IMR-90 (cell line): ENCODE results near the gene COQ4. TPM values are rescaled to one million over a fixed set of nuclear protein-coding genes. Genes with fewer than 3 reads are reported as not detected.

Experiments used
- ATAC-seq: fragments of 200-7000 bp; cut with Tn5 transposase; 2 replicates; pipeline ENCODE4 v1.9.1; 2020; ENCODE audit warnings: low read depth, mild to moderate bottlenecking, moderate library complexity
- BruUV-seq: library from RNA; stranded (reverse); fragments of 400-500 nt; replicated peaks from 2 replicates; lab custom pipeline; 2021; lab: Mats Ljungman, UMichigan
- CTCF ChIA-PET: fragments of 300-600 bp; formaldehyde crosslinking; extraction: SDS; loops from one replicate; lab custom pipeline; 2021; ENCODE audit warnings: antibody characterized with exemption; lab: Yijun Ruan, JAX
- POLR2A ChIA-PET: fragments of 300-600 bp; sonication (Branson Sonifier 250); formaldehyde crosslinking; loops from one replicate; lab custom pipeline; 2022; ENCODE audit warnings: antibody characterized with exemption; ENCODE audit not compliant: unreplicated experiment; lab: Charles Lee
- DNase-seq: peaks from one replicate; pipeline ENCODE4 v3.0.0; 2013
- H2AFZ ChIP-seq: replicated peaks from 2 replicates; pipeline ENCODE3; 2013; ENCODE audit warnings: low read length, mild to moderate bottlenecking; ENCODE audit not compliant: poor library complexity
- H2AK5ac ChIP-seq: 2 replicates; pipeline ENCODE4 v1.6.1; 2013; ENCODE audit warnings: low read depth, low read length, inconsistent platforms
- H2AK9ac ChIP-seq: replicated peaks from 2 replicates; pipeline ENCODE3; 2013; ENCODE audit warnings: mild to moderate bottlenecking, low read depth, low read length, moderate library complexity; ENCODE audit not compliant: poor library complexity
- H2BK120ac ChIP-seq: 2 replicates; pipeline ENCODE4 v1.6.1; 2013; ENCODE audit warnings: low read depth, low read length, inconsistent platforms
- H2BK15ac ChIP-seq: 3 replicates; pipeline ENCODE4 v1.6.1; 2013; ENCODE audit warnings: low read depth, low read length, inconsistent platforms
- H2BK20ac ChIP-seq: 2 replicates; pipeline ENCODE4 v1.6.1; 2013; ENCODE audit warnings: low read depth, mild to moderate bottlenecking, inconsistent platforms, low read length, moderate library complexity
- H2BK5ac ChIP-seq: 2 replicates; pipeline ENCODE4 v1.6.1; 2013; ENCODE audit warnings: mild to moderate bottlenecking, low read depth, low read length, inconsistent platforms; ENCODE audit not compliant: poor library complexity, severe bottlenecking
- H3K14ac ChIP-seq: replicated peaks from 2 replicates; pipeline ENCODE4 v1.6.1; 2013; ENCODE audit warnings: low read depth, low read length, inconsistent platforms
- H3K18ac ChIP-seq: 2 replicates; pipeline ENCODE4 v1.6.1; 2013; ENCODE audit warnings: low read depth, low read length, control low read depth
- H3K23ac ChIP-seq: 2 replicates; pipeline ENCODE4 v1.6.1; 2013; ENCODE audit warnings: low read depth, low read length, inconsistent platforms
- H3K27ac ChIP-seq: 2 replicates; pipeline ENCODE4 v1.5.1; 2013; ENCODE audit warnings: mild to moderate bottlenecking, control low read depth, low read length; ENCODE audit not compliant: insufficient read depth
- H3K27me3 ChIP-seq: 2 replicates; pipeline ENCODE4 v1.6.1; 2013; ENCODE audit warnings: low read length; ENCODE audit not compliant: control insufficient read depth, insufficient read depth
- H3K36me3 ChIP-seq: 2 replicates; pipeline ENCODE4 v1.6.1; 2013; ENCODE audit warnings: low read length, mixed read lengths; ENCODE audit not compliant: control insufficient read depth, insufficient read depth
- H3K4ac ChIP-seq: 2 replicates; pipeline ENCODE4 v1.6.1; 2013; ENCODE audit warnings: low read depth, low read length, inconsistent platforms
- H3K4me1 ChIP-seq: 2 replicates; pipeline ENCODE4 v1.6.1; 2013; ENCODE audit warnings: low read length, mixed read lengths; ENCODE audit not compliant: control insufficient read depth, insufficient read depth
- H3K4me2 ChIP-seq: 2 replicates; pipeline ENCODE4 v1.6.1; 2013; ENCODE audit warnings: low read depth, mild to moderate bottlenecking, control low read depth, low read length, moderate library complexity
- H3K4me3 ChIP-seq: 2 replicates; pipeline ENCODE4 v1.5.1; 2013; ENCODE audit warnings: low read depth, mild to moderate bottlenecking, control low read depth, low read length, moderate library complexity; ENCODE audit not compliant: insufficient read depth
- H3K56ac ChIP-seq: 2 replicates; pipeline ENCODE4 v1.6.1; 2013; ENCODE audit warnings: low read length, inconsistent platforms; ENCODE audit not compliant: insufficient read depth; ENCODE audit errors: extremely low read depth
- H3K79me1 ChIP-seq, 2 experiments: 2 replicates each; pipeline ENCODE4 v1.6.1; 2013; ENCODE audit warnings: low read length in 2 of 2, inconsistent platforms in 1 of 2, low read depth in 1 of 2
- H3K9ac ChIP-seq: 2 replicates; pipeline ENCODE4 v1.6.1; 2013; ENCODE audit warnings: low read depth, low read length, control low read depth
- H3K9me1 ChIP-seq: 2 replicates; pipeline ENCODE4 v1.6.1; 2013; ENCODE audit warnings: low read length, inconsistent platforms; ENCODE audit not compliant: insufficient read depth
- H3K9me3 ChIP-seq: 2 replicates; pipeline ENCODE4 v1.6.1; 2013; ENCODE audit warnings: low read length; ENCODE audit not compliant: control insufficient read depth, insufficient read depth
- H4K20me1 ChIP-seq: 2 replicates; pipeline ENCODE4 v1.6.1; 2013; ENCODE audit warnings: low read length, inconsistent platforms; ENCODE audit not compliant: insufficient read depth
- H4K5ac ChIP-seq: 2 replicates; pipeline ENCODE4 v1.6.1; 2013; ENCODE audit warnings: mild to moderate bottlenecking, low read depth, low read length, control low read depth
- H4K8ac ChIP-seq, 2 experiments: 2 replicates each; pipeline ENCODE4 v1.6.1; 2013; ENCODE audit warnings: low read depth in 2 of 2, low read length in 2 of 2, control low read depth in 1 of 2, inconsistent platforms in 1 of 2
- H4K91ac ChIP-seq: 2 replicates; pipeline ENCODE4 v1.6.1; 2013; ENCODE audit warnings: low read depth, low read length, inconsistent platforms; ENCODE audit not compliant: insufficient read depth
- BHLHE40 ChIP-seq: fragments of 150-350 bp; IDR thresholded peaks from 2 replicates; pipeline ENCODE4 v1.6.1; 2016; ENCODE audit warnings: mild to moderate bottlenecking, low read depth, low read length
- CEBPB ChIP-seq: IDR thresholded peaks from 2 replicates; pipeline ENCODE4 v1.6.1; 2012; ENCODE audit warnings: low read depth, low read length, improper control_type of control experiment
- CHD1 ChIP-seq: IDR thresholded peaks from 2 replicates; pipeline ENCODE4 v1.6.1; 2012; ENCODE audit warnings: low read depth, low read length, improper control_type of control experiment
- CTCF ChIP-seq: conservative IDR thresholded peaks from 2 replicates; pipeline ENCODE4 v1.5.1; 2012; ENCODE audit warnings: mild to moderate bottlenecking, low read depth, low read length, improper control_type of control experiment
- ELK1 ChIP-seq: fragments of 150-350 bp; IDR thresholded peaks from 2 replicates; pipeline ENCODE4 v1.6.1; 2016; ENCODE audit warnings: low read depth, mild to moderate bottlenecking, low read length, moderate library complexity, borderline replicate concordance
- FOS ChIP-seq: fragments of 150-350 bp; IDR thresholded peaks from 2 replicates; pipeline ENCODE4 v1.6.1; 2016; ENCODE audit warnings: low read depth, low read length
- MAFK ChIP-seq: IDR thresholded peaks from 2 replicates; pipeline ENCODE4 v1.6.1; 2012; ENCODE audit warnings: low read depth, low read length, improper control_type of control experiment
- MXI1 ChIP-seq: IDR thresholded peaks from 2 replicates; pipeline ENCODE4 v1.6.1; 2012; ENCODE audit warnings: low read depth, mild to moderate bottlenecking, low read length, moderate library complexity, borderline replicate concordance
- NFE2L2 ChIP-seq: fragments of 150-350 bp; IDR thresholded peaks from 2 replicates; pipeline ENCODE4 v1.6.1; 2016; ENCODE audit warnings: low read depth, mild to moderate bottlenecking, low read length
- POLR2A ChIP-seq: IDR thresholded peaks from 2 replicates; pipeline ENCODE4 v1.6.1; 2012; ENCODE audit warnings: mild to moderate bottlenecking, low read depth, low read length
- RAD21 ChIP-seq: IDR thresholded peaks from 2 replicates; pipeline ENCODE4 v1.6.1; 2012; ENCODE audit warnings: low read length, improper control_type of control experiment
- RFX5 ChIP-seq: IDR thresholded peaks from 2 replicates; pipeline ENCODE4 v1.8.0; 2012; ENCODE audit warnings: low read depth, mild to moderate bottlenecking, low read length, moderate library complexity
- SMC3 ChIP-seq: fragments of 150-350 bp; IDR thresholded peaks from 2 replicates; pipeline ENCODE4 v1.6.1; 2016; ENCODE audit warnings: low read depth, mild to moderate bottlenecking, antibody characterized with exemption, low read length, moderate library complexity
- USF2 ChIP-seq: fragments of 150-350 bp; IDR thresholded peaks from 2 replicates; pipeline ENCODE4 v1.6.1; 2017; ENCODE audit warnings: mild to moderate bottlenecking, antibody characterized with exemption, low read length, low read depth
- WGBS, 2 experiments: methylation state at CpG; one replicate each; pipeline versions ENCODE4 v1.1.5 to v1.1.7; 2013; ENCODE audit warnings: missing lambda C conversion rate in 2 of 2; ENCODE audit not compliant: insufficient read length in 1 of 2; ENCODE audit errors: extremely low coverage in 2 of 2; 5-methylcytosine and 5-hydroxymethylcytosine counted together
- dilution Hi-C: fragments of 300-500 bp; cut with HindIII; formaldehyde crosslinking; loops from one replicate; pipeline ENCODE4 v1.14.3; 2018; ENCODE audit warnings: low sequenced_read_pairs; ENCODE audit not compliant: unreplicated experiment
- in situ Hi-C: fragments of 300-500 bp; cut with MboI; formaldehyde crosslinking; loops from 3 replicates; pipeline ENCODE4 v1.14.3; 2019; ENCODE audit warnings: low sequenced_read_pairs, inconsistent platforms, mixed read lengths
- intact Hi-C: fragments of 100-400 bp; cut with micrococcal nuclease; formaldehyde crosslinking; loops from 2 replicates; pipeline ENCODE4 v1.10.0; 2022
- polyA plus RNA-seq, 3 experiments: library from polyadenylated mRNA; depleted of rRNA; stranded (reverse); fragments of >200 nt; gene quantifications; 2 replicates each; pipeline ENCODE4 v1.2.3, GENCODE V29; 2012; ENCODE audit warnings: low replicate concordance in 1 of 3
- total RNA-seq: library from RNA; depleted of rRNA; stranded (reverse); fragments of >200 nt; gene quantifications from 2 replicates; pipeline ENCODE4 v1.2.3, GENCODE V29; 2012

The COQ4 gene
- total and polyA plus RNA-seq, 2 of the 4 experiments (the other 2 are of a cell fraction), result 20.1 to 41.4 TPM

GRCh38 chr9:128361296-128361985 is 38.8 kb downstream of the COQ4 start:
- DNase-seq, result no peak
- TF ChIP-seq MXI1, result no peak
- no peak for TF ChIP-seq ELK1
- TF ChIP-seq SMC3, result no peak
- no peak for TF ChIP-seq POLR2A
- TF ChIP-seq CHD1, result no peak
- no peak for TF ChIP-seq NFE2L2
- no peak for TF ChIP-seq RAD21
- no peak for TF ChIP-seq MAFK
- TF ChIP-seq FOS, result no peak
- no peak for TF ChIP-seq CTCF
- no peak for TF ChIP-seq BHLHE40
- no peak for TF ChIP-seq USF2
- no peak for TF ChIP-seq RFX5
- TF ChIP-seq CEBPB, result no peak

More at GRCh38 chr9:128361296-128361985, 38.8 kb downstream of the COQ4 start:
- CTCF ChIA-PET, result interaction anchor here (0.5 to 1.7 kb wide), 6 partner anchors 20 to 77 kb away, joined by 3 to 8 read pairs (median 4); no protein-coding TSS in a partner anchor
- Histone ChIP-seq H3K56ac (no peak overlapping the region), H3K4me3 (no peak overlapping the region), H2BK20ac (no peak overlapping the region), H2AFZ (peak overlapping the region; percentile 96), H4K8ac (peak overlapping the region; percentile 24 to 75; a peak in 3 of 4 replicates), H3K4me2 (peak overlapping the region; percentile 71; the same call in 1 of the 2 replicates), H2AK5ac (peak overlapping the region; percentile 84; the same call in 1 of the 2 replicates), H2BK15ac (no peak overlapping the region), H2BK120ac (peak overlapping the region; percentile 53), H3K9me3 (no peaks in the 10 kb centered on the region), H2BK5ac (no peak overlapping the region), H4K91ac (peak overlapping the region; percentile 36; the same call in 1 of the 2 replicates), H3K9ac (no peak overlapping the region), H3K18ac (no peak overlapping the region), H3K4ac (peak overlapping the region; percentile 82), H3K23ac (peak overlapping the region; percentile 25; the same call in 1 of the 2 replicates), H4K5ac (peak overlapping the region; percentile 34), H4K20me1 (no peaks in the 10 kb centered on the region), H3K27ac (peak overlapping the region; percentile 31), H3K14ac (peak overlapping the region; percentile 32), H3K27me3 (no peaks in the 10 kb centered on the region), H3K9me1 (peaks cover 8% of the 10 kb centered on the region), H3K4me1 (peaks cover 10% of the 10 kb centered on the region; the same call in 1 of the 2 replicates), H3K79me1 (no peaks in the 10 kb centered on the region; a peak in 1 of 4 replicates), H2AK9ac (peak overlapping the region; percentile 81), H3K36me3 (0 out of 2 replicates have a peak, but pooled peaks cover 4% of the 10 kb centered on the region)
- WGBS, 2 experiments, result 89% methylated on average over 3 of the region's 14 CpGs; no CpG with 5 or more reads in 1 of the 2 experiments
- dilution Hi-C loops, result no loop called here
- BruUV-seq, result no TSS peak
- in situ Hi-C loops, result no loop called here
- intact Hi-C loops, result no loop called here
- POLR2A ChIA-PET, result interaction anchor here (1.4 kb wide), 1 partner anchor 10 kb away, joined by 5 read pairs; the partner anchor contains the start of gene URM1
- ATAC-seq, result peak; percentile 35
